ENCODE measurements around the gene XXYLT1.

DNA sequence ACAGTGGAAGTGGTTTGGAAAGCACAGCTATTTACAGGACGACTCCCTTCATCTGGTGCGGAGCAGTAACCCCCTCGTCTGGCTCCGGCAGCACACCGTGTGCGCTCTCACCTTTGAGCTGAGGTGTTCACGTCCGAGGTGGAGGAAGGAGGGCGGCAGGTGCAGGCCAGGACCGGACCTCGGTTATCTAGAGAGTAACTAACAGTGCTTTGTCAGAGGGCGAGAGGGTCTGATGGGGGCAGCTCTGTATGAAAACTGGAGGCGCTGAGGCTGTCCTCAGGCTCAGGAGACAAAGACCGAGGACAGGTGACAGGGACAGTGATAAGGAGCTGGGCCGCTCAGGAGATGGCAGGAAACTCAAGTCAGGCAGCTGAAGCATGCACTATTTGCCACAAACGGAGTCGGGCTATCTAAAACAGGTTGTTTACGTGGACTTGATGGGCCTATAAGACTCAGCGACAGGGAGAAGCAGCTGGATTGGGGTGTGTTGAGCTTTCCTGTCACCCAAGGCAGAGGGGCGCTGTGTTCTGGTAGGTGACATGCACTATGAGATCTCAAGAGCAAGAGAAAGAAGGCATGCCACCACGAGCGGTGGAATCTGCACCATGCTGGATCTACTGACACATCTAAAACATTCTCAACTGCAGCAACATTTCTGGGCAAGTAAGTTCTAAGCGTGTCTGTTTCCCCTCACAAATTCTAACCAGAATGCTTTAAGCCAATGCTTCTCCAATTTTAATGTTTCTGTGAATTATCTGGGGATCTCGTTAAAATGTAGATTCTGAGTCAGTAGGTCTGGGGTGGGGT lies 155.2 kb downstream of the XXYLT1 start:
- TF ChIP-seq CREM (CRISPR knock-in tag; IDR thresholded peaks at IDR 0.05) (no peak), ELF4 (CRISPR knock-in tag; IDR thresholded peaks at IDR 0.05; ENCODE audit: low read depth) (no peak), ESRRA (CRISPR knock-in tag; IDR thresholded peaks at IDR 0.05; ENCODE audit: borderline replicate concordance) (no peak), JUN (CRISPR knock-in tag; IDR thresholded peaks at IDR 0.05) (no peak), TEAD1 (CRISPR knock-in tag; IDR thresholded peaks at IDR 0.05) (no peak), NFYB (CRISPR knock-in tag; conservative IDR thresholded peaks at IDR 0.05; ENCODE audit: low read depth) (no peak)
- TF ChIP-seq, protein P1, sequence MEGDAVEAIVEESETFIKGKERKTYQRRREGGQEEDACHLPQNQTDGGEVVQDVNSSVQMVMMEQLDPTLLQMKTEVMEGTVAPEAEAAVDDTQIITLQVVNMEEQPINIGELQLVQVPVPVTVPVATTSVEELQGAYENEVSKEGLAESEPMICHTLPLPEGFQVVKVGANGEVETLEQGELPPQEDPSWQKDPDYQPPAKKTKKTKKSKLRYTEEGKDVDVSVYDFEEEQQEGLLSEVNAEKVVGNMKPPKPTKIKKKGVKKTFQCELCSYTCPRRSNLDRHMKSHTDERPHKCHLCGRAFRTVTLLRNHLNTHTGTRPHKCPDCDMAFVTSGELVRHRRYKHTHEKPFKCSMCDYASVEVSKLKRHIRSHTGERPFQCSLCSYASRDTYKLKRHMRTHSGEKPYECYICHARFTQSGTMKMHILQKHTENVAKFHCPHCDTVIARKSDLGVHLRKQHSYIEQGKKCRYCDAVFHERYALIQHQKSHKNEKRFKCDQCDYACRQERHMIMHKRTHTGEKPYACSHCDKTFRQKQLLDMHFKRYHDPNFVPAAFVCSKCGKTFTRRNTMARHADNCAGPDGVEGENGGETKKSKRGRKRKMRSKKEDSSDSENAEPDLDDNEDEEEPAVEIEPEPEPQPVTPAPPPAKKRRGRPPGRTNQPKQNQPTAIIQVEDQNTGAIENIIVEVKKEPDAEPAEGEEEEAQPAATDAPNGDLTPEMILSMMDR (IDR thresholded peaks at IDR 0.05): no peak
- TF ChIP-seq, protein P2, sequence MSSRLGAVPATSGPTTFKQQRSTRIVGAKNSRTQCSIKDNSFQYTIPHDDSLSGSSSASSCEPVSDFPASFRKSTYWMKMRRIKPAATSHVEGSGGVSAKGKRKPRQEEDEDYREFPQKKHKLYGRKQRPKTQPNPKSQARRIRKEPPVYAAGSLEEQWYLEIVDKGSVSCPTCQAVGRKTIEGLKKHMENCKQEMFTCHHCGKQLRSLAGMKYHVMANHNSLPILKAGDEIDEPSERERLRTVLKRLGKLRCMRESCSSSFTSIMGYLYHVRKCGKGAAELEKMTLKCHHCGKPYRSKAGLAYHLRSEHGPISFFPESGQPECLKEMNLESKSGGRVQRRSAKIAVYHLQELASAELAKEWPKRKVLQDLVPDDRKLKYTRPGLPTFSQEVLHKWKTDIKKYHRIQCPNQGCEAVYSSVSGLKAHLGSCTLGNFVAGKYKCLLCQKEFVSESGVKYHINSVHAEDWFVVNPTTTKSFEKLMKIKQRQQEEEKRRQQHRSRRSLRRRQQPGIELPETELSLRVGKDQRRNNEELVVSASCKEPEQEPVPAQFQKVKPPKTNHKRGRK (CRISPR knock-in tag; IDR thresholded peaks at IDR 0.05; ENCODE audit: borderline replicate concordance): no peak
- TF ChIP-seq, protein P3, sequence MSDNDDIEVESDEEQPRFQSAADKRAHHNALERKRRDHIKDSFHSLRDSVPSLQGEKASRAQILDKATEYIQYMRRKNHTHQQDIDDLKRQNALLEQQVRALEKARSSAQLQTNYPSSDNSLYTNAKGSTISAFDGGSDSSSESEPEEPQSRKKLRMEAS (CRISPR knock-in tag; IDR thresholded peaks at IDR 0.05): no peak
- TF ChIP-seq, protein P4, sequence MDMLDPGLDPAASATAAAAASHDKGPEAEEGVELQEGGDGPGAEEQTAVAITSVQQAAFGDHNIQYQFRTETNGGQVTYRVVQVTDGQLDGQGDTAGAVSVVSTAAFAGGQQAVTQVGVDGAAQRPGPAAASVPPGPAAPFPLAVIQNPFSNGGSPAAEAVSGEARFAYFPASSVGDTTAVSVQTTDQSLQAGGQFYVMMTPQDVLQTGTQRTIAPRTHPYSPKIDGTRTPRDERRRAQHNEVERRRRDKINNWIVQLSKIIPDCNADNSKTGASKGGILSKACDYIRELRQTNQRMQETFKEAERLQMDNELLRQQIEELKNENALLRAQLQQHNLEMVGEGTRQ (CRISPR knock-in tag; IDR thresholded peaks at IDR 0.05): no peak
- TF ChIP-seq, protein P5, sequence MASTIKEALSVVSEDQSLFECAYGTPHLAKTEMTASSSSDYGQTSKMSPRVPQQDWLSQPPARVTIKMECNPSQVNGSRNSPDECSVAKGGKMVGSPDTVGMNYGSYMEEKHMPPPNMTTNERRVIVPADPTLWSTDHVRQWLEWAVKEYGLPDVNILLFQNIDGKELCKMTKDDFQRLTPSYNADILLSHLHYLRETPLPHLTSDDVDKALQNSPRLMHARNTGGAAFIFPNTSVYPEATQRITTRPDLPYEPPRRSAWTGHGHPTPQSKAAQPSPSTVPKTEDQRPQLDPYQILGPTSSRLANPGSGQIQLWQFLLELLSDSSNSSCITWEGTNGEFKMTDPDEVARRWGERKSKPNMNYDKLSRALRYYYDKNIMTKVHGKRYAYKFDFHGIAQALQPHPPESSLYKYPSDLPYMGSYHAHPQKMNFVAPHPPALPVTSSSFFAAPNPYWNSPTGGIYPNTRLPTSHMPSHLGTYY (CRISPR knock-in tag; IDR thresholded peaks at IDR 0.05): no peak

All from WTC11 (cell line).